Fibroblast of mammary gland (primary cell): ENCODE results near the gene ARHGAP32.
A peak's percentile ranks its signal among the peaks of the same experiment; 100 is the strongest.

Experiments
- DNase-seq: peaks from one replicate; pipeline ENCODE4 v3.0.0-alpha.2; 2010; ENCODE audit warnings: low read depth
- H3K4me3 ChIP-seq: 2 replicates; pipeline ENCODE4 v1.5.1; 2011; ENCODE audit warnings: low read depth, mild to moderate bottlenecking, low read length, moderate library complexity; ENCODE audit not compliant: control insufficient read depth
- TF ChIP-seq, protein P1 (sequence below): conservative IDR thresholded peaks from 2 replicates; pipeline ENCODE4 v1.5.1; 2011; ENCODE audit warnings: low read depth, low read length, inconsistent platforms; ENCODE audit not compliant: control insufficient read depth, insufficient read depth

ARHGAP32 gene

DNA sequence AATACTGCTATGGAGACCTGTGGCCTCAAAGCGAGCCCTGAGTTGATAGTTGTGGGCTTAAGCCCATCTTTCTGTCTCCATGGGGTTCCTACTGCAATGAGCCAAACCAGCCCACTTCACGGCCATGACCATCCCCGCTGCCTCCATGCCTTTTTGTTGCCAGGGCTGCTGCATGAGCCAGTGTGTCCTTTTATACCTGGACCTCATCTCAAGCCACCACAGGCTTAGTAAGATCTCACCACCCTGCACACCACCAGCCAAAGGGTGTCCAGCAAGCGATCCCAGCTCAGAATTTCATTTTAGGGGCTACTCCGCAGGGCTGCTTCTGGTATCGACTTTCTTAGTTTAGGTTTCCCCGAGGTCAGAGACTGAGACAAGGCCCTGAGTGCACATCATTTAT lies 257.8 kb downstream of the ARHGAP32 start:
- H3K4me3 ChIP-seq = no peak overlapping the region
- DNase-seq = no peak
- TF ChIP-seq, protein P1, sequence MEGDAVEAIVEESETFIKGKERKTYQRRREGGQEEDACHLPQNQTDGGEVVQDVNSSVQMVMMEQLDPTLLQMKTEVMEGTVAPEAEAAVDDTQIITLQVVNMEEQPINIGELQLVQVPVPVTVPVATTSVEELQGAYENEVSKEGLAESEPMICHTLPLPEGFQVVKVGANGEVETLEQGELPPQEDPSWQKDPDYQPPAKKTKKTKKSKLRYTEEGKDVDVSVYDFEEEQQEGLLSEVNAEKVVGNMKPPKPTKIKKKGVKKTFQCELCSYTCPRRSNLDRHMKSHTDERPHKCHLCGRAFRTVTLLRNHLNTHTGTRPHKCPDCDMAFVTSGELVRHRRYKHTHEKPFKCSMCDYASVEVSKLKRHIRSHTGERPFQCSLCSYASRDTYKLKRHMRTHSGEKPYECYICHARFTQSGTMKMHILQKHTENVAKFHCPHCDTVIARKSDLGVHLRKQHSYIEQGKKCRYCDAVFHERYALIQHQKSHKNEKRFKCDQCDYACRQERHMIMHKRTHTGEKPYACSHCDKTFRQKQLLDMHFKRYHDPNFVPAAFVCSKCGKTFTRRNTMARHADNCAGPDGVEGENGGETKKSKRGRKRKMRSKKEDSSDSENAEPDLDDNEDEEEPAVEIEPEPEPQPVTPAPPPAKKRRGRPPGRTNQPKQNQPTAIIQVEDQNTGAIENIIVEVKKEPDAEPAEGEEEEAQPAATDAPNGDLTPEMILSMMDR = no peak

DNA sequence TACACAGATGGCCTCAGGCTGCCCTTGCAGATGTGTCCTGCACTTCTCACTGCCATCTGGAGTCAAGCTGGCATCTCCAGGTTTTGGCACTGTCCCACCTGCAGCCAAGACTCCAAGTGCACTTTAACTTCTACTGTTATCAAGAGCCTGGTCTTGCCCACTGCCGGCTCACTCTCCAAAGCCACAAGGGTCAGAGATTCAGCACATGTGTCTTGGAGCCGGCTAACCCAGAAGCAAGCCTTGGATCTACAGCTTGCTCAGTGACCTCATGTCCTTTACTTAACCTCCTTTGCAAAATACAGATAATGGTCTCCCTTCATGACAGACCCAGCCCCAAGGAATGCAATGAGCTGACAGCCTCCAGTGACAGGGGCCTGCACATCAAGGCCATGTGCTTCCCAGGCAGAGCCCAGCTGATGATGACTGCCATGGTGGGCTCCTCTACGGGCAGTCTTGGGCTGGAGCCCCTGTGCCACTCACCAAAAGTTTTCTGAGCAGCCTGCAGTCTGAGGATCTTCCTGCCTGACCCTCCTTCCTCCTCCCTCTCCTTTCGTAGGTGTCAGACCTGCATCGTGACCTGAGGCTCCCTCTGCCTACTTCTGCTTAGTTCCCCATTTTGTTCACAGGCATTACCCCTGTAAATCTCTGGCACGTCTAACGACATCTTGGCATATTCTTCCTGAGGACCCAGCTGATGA lies 258.5 kb downstream of the ARHGAP32 start:
- no peak overlapping the region for H3K4me3 ChIP-seq
- DNase-seq = no peak
- TF ChIP-seq, protein P1 = no peak

DNA sequence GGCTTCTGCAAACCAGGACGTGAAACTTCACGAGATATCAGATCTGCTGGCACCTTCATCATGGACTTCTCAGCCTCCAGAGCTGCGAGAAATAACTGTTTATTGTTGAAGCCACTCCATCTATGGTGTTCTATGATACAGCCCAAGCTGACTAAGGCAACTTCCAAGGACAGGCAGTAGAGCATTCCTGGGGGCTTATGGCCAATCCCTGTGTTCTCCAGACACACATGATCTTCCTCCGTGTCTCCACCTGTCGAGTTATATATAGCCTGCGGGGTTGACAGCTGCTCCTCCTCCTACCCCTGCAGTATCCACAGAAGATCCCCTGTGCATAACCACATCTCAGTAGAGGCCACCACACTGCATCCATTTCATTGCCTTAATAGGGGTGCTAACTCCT lies 260.5 kb downstream of the ARHGAP32 start:
- TF ChIP-seq, protein P1 = no peak
- no peak for DNase-seq
- H3K4me3 ChIP-seq = no peak overlapping the region

DNA sequence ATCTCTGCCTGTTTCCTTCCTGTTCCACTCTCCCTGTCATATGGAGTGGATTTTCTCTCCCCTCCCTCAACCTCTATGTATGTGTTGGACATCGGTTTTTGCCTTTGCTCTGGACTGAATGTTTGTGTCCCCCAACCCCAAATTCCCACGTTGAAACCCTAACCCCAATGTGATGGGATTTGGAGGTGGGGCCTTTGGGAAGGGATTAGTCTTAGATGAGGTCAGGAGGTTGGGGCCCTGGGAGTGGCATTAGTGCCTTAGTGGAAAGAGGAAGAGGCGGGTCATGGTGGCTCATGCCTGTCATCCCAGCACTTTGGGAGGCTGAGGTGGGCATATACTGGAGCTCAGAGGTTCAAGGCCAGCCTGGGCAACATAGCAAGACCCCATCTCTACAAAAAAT lies 261.1 kb downstream of the ARHGAP32 start:
- TF ChIP-seq, protein P1 = no peak
- no peak overlapping the region for H3K4me3 ChIP-seq
- no peak for DNase-seq

DNA sequence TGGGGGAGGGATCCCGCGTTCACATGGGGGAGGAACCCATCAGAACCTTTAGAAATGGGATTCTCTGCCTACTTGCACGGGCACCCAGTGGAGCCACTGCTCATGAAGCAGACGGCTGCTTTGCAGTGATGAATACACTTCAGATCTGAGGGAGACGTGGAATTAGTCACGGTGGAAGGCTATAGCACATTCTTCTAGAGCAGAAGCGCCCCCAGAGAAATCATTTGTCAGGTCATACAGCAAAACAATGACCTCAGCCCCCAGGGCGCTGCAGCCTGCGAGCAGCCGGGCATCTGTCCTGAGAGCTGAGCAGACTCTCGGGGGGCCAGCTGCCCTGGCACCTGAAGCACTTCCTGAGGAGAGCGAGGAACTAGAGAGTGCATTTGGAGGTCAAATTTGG lies 262.1 kb downstream of the ARHGAP32 start:
- TF ChIP-seq, protein P1 = no peak
- no peak overlapping the region for H3K4me3 ChIP-seq
- peak; percentile 35 for DNase-seq

DNA sequence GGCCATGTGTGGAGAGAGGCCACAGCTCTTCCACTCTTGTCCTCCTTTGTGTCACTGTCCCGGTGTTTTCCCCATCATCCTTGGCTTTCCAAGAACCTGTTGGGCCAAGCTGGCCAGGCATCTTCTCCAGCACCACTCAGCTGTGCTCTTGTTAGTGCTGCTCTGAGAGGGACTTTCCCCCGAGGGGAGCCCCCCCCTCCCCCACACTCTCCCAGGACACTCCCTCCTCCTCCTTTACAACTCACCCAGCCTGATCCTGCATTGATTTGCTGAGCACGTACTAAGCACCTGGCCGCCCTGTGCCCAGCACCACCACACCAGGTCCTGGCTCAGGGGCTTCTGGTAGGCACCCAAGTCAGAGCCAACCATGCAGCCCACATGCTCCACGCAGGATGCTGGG lies 262.7 kb downstream of the ARHGAP32 start:
- H3K4me3 ChIP-seq = no peak overlapping the region
- no peak for DNase-seq
- TF ChIP-seq, protein P1 = no peak

DNA sequence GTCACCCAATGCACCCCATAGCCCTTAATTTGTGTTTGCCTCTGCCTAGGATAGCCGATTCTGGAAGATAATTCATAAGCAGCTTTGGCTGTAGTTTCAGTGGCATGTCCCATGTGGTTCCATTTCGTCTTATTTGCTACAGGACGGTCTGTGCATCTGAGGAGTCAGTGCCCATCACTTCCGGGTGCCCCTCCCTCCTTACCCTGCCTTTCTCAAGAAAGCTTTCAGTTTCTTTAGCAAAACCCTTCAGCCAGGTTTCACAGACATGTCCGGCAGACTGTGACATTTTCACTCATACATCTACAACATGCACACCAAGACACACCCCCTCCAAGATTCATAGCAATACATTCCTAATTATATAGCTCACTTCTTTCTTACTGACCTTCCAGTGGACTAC lies 263.7 kb downstream of the ARHGAP32 start:
- DNase-seq = no peak
- H3K4me3 ChIP-seq = no peak overlapping the region
- TF ChIP-seq, protein P1 = no peak
